Type B pancreatic cell (in vitro differentiated cells): ENCODE results near the gene SLC27A3. TPM values are rescaled to one million over a fixed set of nuclear protein-coding genes. Genes with fewer than 3 reads are reported as not detected.

Experiments used
- DNase-seq: peaks from one replicate; pipeline ENCODE4 v3.0.0; 2021; ENCODE audit warnings: mixed read lengths; ENCODE audit not compliant: unreplicated experiment; ENCODE audit errors: extremely low spot score
- H3K27ac Mint-ChIP-seq: 2 replicates; pipeline ENCODE4 v1.8.0; 2021; ENCODE audit warnings: mild to moderate bottlenecking, mixed read lengths
- H3K27me3 Mint-ChIP-seq: 2 replicates; pipeline ENCODE4 v1.8.0; 2021; ENCODE audit warnings: mixed read lengths
- H3K36me3 Mint-ChIP-seq: 2 replicates; pipeline ENCODE4 v1.8.0; 2021; ENCODE audit warnings: mixed read lengths
- H3K4me1 Mint-ChIP-seq: one replicate; pipeline ENCODE4 v1.8.0; 2021; ENCODE audit warnings: mixed read lengths; ENCODE audit not compliant: unreplicated experiment
- H3K4me3 Mint-ChIP-seq: 2 replicates; pipeline ENCODE4 v1.8.0; 2021; ENCODE audit warnings: mild to moderate bottlenecking, mixed read lengths
- H3K9me3 Mint-ChIP-seq: 2 replicates; pipeline ENCODE4 v1.8.0; 2021; ENCODE audit warnings: mixed read lengths
- CTCF ChIP-seq: fragments of 200-600 bp; sonication (generic); conservative IDR thresholded peaks from 2 replicates; pipeline ENCODE4 v1.5.0; 2021; ENCODE audit warnings: antibody characterized with exemption, mild to moderate bottlenecking
- long read RNA-seq: library from polyadenylated mRNA; unstranded; transcript quantifications from one replicate; pipeline ENCODE4 v2.0.0, GENCODE V29; 2020
- total RNA-seq: library from RNA; stranded (reverse); gene quantifications from 2 replicates; pipeline ENCODE4 v1.2.1, GENCODE V29; 2021; ENCODE audit warnings: low replicate concordance

The SLC27A3 gene
- 20.6 and 22.1 TPM in 2 replicates for total RNA-seq
- long read RNA-seq, partial matches to known transcripts: 2 of 2 reads
- long read RNA-seq, other reads (novel, unspliced or antisense): 0 of 2 reads

GRCh38 chr1:153774780-153775457, at the start of gene SLC27A3:
Gene SLC27A3 (plus strand): TSS chr1:153775407. CDS start chr1:153775498, 91 bp downstream.
- TF ChIP-seq CTCF: no peak
- Mint-ChIP-seq H3K27ac (peak within 1 kb of the TSS; percentile 36), H3K27me3 (no peaks in the 10 kb centered on the region), H3K4me1 (peaks cover 13% of the 10 kb centered on the region), H3K4me3 (peak within 1 kb of the TSS; percentile 90), H3K36me3 (no peaks in the 10 kb centered on the region), H3K9me3 (no peaks in the 10 kb centered on the region)
- no peak for DNase-seq

GRCh38 chr1:153727463-153728304, 47.5 kb upstream of the SLC27A3 start, which contains the start of gene INTS3:
Gene INTS3 (plus strand): TSS chr1:153728050. CDS start chr1:153728635, 585 bp downstream.
- peak; percentile 17 for TF ChIP-seq CTCF

GRCh38 chr1:153728305-153729066, 46.7 kb upstream of the SLC27A3 start:
- Mint-ChIP-seq H3K27me3 (no peaks in the 10 kb centered on the region), H3K4me3 (peak overlapping the region; percentile 93), H3K4me1 (peaks cover 28% of the 10 kb centered on the region), H3K27ac (peak overlapping the region; percentile 94), H3K36me3 (peaks cover 11% of the 10 kb centered on the region), H3K9me3 (no peaks in the 10 kb centered on the region)
- no peak for TF ChIP-seq CTCF
- no peak for DNase-seq

More at GRCh38 chr1:153727463-153728304, 47.5 kb upstream of the SLC27A3 start, which contains the start of gene INTS3:
- peak within 1 kb of the TSS; percentile 94 for H3K27ac Mint-ChIP-seq
- H3K27me3 Mint-ChIP-seq: no peaks in the 10 kb centered on the region
- DNase-seq: peak; percentile 99
- no peaks in the 10 kb centered on the region for H3K9me3 Mint-ChIP-seq
- peaks cover 11% of the 10 kb centered on the region for H3K36me3 Mint-ChIP-seq
- peak within 1 kb of the TSS; percentile 93 for H3K4me3 Mint-ChIP-seq
- peaks cover 28% of the 10 kb centered on the region for H3K4me1 Mint-ChIP-seq

- no peaks in the 10 kb centered on the region for H3K9me3 Mint-ChIP-seq
- peak overlapping the region; percentile 72 for H3K4me3 Mint-ChIP-seq
- peaks cover 38% of the 10 kb centered on the region for H3K4me1 Mint-ChIP-seq
- no peak for DNase-seq
- peak overlapping the region; percentile 62 for H3K27ac Mint-ChIP-seq
- H3K36me3 Mint-ChIP-seq: peaks cover 11% of the 10 kb centered on the region
- no peak for TF ChIP-seq CTCF
- H3K27me3 Mint-ChIP-seq: no peaks in the 10 kb centered on the region
Measured at GRCh38 chr1:153730468-153730988, 44.7 kb upstream of the SLC27A3 start.

- TF ChIP-seq CTCF: no peak
- no peak for DNase-seq
- H3K4me1 Mint-ChIP-seq: peaks cover 31% of the 10 kb centered on the region
- H3K27ac Mint-ChIP-seq: peak overlapping the region; percentile 68
- H3K4me3 Mint-ChIP-seq: peak overlapping the region; percentile 36
- peaks cover 9% of the 10 kb centered on the region for H3K36me3 Mint-ChIP-seq
- no peaks in the 10 kb centered on the region for H3K27me3 Mint-ChIP-seq
- H3K9me3 Mint-ChIP-seq: no peaks in the 10 kb centered on the region
Measured at GRCh38 chr1:153733970-153734369, 41.2 kb upstream of the SLC27A3 start.
